SKM-1 treated with dmso at 0.1 percent for 144 hours (cell line): ENCODE measurements around the gene ZFP36L2.
A peak's percentile ranks its signal among the peaks of the same experiment; 100 is the strongest.

Source experiments
- DNase-seq: peaks from one replicate; lab custom pipeline; 2025; ENCODE audit not compliant: unreplicated experiment; lab: John Stamatoyannopoulos, UW

ZFP36L2 gene

DNA sequence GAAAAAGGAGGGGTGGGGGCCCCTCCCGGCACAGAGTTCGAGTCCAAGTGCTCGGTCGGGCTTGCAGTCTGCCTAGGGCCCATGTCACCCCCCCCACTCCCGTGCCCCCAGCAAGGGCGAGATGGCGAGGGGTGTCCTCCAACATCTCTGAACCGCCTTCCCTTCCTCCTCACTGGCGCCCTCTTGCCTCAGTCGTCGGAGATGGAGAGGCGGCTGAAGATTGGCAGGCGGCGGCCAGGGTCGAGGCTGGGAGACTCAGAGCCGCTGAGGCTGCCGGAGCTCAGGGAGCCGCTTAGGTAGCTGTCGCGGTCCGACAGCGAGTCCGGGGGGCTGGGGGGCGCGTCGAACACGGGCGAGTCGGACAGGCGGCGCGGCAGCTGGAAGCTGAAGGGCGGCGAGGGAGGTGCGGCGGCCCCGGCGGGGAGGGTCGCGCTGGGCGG, 2.3 kb downstream of the ZFP36L2 start:
- DNase-seq, result no peak

DNA sequence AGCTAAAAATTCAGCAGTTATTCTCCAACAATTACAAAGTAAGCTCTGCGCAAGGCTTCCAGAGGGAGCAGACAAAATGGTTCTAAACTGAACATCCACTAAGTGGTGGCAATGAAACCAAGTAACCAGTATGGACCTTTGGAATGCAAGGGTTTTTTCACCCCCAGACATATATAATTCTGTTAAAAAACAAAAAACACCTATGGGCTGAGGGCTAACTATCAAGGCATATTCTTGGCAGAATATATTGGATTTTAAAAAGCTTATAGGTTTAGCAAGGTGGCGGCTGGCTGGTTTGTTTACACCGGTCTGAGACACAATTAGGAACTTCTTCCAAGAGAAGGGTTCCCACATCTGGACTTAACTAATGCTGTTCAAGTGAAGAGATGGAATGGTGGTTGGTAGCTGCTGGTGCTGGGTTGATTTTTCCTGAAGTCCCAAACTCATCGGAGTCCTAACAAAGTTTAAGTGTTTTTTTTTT, 2.8 kb downstream of the ZFP36L2 start:
- no peak for DNase-seq

DNA sequence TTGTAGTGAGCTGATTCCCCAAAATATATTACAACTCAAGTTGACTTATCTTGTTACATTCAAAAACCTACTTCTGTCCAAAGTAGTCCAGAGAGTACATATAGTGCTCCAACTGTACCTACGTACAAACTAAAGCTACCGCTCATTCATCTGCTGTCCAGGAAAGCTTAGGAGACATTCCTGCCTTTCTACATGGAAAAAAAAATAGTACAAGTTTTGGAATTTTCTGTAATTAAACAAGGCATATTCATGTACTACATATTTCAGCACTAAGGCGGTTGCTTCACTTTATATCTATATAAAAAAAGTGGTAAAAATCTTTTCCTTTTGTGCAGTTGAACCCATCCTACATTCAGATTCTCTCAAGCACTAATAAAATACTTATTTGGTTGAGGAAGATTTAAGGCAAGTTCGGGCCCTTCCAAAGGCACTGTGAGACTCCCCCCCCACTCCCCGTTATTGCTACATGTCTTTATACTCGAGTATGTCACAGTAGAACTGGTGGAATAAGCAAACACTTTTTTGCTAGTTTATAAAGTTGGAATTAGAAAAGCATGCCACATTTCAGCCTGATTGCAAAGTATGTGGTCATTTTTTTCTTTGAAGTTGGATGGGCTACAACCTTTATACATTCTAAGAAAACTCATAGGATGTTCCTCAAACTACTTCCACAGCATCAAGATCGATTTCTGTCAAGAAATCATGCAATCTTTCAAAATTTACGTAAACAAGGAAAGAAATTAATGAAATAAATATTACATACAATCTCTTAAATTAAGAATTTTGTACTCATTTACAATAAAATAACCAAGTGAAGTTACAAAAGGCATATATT, 3.7 kb downstream of the ZFP36L2 start:
- no peak for DNase-seq

DNA sequence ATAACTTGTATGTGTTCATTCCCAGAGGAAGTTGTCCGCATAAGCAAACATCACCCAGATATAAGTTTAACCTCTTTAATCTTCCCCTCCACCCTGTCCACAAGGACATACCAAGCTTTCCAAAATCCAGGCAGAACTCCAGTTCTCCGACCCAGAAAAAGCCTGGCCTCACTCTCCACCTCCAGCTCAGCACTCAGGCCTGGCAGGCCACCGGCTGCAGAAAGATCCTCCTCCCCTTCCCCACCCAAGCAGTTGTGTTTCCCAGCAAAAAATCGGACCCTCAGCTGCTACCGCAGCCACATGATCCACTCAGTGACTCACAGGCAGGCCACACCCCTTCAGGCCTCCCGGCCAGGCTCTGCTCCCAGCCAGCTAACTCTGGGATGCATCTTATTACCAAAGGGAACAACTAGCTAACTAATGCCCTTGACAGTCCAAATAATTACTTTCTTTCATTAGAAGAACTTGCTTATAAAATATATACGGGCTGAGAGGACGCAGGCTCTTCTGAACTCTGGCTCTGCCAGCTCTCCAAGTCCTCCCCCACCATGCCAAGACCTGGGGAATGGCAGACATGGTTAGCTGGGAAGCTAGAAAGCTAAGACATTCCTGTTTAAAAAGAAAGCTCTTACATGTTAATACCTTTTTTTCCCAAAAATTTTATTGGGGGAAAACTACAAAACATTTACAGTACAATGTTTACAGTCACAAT, 4.5 kb downstream of the ZFP36L2 start:
- peak; percentile 71 for DNase-seq

DNA sequence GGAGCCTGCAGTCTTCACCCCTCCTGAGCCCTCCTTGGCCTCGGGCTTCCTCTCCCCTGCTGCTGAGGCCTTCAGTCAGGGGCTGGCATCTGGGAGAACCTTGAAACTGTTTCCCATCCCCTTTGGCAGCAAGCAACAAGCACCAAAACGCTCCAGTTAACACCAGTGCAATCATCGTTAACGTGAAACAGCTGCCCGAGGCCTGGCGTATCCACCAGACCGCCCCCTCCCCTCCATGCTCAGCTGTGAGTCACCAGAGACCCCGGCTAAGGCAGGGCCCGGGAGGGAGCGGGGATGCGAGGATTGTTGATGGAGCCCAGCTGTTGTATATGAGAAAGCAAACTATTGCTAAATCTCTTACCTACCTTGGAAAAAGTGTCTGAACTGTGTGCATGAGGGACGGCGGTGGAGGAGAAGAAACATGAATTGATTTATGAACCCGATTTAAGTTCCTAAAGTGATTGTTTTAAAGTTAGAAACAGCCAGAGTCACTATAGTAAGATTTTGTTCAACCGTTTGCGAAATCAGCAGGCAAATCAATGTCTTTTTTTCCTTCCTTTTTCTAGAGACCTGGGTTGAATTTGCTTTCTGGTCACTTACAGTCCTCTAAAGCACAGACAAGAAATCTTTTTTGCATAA, 5.2 kb downstream of the ZFP36L2 start:
- DNase-seq, result no peak

DNA sequence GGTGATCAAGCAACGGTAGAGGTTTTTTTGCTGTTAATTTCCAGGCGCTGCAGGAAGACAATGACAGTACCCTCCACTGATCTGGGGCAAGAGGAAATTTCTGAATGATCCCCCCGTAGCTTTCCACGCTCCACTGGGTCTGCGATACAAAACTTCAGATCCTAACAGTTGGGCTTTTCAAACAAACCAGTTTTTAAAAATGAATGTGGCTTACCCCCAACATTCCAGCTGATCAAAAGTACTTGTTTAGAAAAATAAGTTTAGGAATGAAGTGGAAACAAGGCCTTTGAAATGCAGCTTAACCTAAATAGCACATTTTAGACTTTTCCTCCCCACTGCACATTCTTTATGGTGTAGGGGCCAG, 5.7 kb downstream of the ZFP36L2 start:
- no peak for DNase-seq

DNA sequence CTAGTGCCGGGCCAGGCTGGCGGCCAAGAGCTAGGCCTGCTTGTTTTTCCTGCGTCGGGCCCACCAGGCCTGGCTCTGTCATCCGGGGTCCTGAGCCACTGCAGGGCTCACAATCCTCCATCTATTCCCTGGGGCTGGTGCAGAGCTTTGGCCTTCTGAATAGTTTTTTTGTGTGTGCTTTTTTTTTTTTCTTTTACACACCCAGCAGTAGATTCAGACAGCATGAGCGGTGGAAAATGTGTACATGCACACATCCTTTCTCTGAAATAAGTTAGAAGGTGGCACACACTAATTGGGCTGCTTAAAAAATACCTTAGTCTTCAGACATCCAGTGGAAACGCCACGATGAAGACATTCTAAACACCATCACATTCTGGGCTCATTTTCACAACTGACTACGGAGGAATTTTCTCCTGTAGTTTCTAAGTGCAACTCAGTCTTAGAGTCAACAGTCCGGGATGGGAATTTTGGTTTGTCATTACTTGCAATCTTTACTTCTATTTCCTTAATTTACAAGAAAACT, 6.1 kb downstream of the ZFP36L2 start:
- no peak for DNase-seq

DNA sequence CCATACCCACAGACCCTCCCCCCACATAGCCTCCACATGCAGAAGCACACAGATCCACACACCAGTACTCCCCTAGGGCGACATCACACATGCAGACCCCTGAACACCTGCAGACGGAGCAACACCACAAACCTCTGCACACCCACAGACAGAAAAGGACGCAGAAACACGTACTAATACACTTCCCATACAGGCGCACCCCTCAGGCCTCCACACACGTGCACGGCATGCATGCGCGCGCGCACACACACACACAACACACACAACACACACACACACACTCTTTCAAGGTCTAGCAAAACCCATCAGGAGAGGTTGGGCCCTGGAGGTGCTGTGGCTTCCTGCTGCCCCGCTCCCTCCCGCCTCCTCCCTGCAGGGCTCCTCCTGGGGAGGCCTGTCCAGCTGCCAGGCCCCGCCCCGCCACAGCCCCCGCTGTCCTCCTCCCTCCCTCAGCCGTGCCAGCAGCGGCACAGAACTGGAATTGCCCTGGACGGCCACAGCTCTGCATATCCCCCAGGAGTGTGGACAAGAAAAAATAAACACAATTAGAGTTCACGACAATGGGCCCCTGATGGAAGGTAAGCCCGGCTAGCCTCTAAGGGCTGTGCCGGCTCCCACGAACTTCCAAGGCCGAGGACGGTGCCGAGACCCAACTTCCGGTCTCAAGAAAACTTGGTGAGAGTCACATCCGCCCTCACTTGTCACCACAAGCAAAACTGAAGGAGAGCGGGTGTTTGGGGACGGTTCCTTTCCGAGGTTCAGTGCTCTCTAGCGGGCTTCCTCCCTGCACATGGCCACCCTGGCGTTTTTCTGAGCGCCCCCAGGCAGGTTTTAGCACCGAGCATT, 6.8 kb downstream of the ZFP36L2 start:
- DNase-seq, result peak; percentile 90

DNA sequence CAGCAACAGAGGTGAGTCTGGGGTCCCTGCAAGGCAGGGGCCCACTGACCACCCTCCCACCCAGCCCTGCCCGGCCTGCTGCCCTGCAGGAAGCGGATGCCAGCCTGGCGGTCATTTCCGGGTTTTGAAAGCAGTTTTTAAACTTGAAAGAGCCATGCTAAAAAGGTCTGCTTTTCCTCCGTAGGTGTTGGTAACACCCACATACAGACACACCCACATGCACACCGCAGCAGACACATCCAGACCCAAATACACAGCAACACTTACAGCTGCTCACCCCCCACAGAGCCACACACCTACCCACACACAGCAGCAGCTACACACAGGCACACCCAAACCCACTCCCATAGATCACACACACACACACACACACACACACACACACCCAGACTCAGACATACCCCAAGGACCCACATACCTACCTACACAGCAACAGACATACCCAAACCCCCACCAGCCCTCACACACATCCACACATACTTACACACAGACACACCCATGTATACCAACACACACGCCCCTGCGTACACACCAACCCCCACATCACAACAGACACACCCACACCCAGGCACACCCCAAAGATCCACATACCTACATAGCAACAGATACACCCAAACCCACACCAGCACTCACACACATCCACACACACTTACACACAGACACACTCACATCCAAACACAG, 7.6 kb downstream of the ZFP36L2 start:
- peak; percentile 72 for DNase-seq

DNA sequence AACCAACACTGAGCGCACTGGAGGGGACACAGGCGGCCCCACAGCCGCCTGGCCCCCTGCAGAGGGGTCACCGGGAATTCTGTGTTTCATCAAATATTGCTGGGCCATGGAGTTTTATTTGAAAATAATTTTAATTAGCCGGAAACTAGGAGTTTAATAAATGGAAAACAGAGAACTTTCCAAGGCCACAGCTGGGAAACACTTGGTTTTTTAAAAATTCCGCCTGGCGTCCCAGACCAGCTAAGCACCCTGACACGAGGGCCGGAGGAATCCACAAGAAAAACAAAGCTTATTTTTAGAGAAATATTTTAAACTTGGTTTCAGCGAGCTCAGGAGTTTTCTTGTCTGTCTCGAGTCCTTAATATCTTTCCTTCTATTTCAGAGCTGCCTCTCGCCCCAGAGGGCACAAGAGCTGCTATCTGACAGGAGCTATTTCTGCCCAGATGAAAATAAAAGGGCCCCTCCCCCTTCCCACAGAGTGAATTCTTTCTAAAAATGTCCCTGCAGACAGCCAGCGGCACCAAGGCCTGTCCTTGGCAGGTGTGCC, 8.2 kb downstream of the ZFP36L2 start:
- DNase-seq, result no peak

DNA sequence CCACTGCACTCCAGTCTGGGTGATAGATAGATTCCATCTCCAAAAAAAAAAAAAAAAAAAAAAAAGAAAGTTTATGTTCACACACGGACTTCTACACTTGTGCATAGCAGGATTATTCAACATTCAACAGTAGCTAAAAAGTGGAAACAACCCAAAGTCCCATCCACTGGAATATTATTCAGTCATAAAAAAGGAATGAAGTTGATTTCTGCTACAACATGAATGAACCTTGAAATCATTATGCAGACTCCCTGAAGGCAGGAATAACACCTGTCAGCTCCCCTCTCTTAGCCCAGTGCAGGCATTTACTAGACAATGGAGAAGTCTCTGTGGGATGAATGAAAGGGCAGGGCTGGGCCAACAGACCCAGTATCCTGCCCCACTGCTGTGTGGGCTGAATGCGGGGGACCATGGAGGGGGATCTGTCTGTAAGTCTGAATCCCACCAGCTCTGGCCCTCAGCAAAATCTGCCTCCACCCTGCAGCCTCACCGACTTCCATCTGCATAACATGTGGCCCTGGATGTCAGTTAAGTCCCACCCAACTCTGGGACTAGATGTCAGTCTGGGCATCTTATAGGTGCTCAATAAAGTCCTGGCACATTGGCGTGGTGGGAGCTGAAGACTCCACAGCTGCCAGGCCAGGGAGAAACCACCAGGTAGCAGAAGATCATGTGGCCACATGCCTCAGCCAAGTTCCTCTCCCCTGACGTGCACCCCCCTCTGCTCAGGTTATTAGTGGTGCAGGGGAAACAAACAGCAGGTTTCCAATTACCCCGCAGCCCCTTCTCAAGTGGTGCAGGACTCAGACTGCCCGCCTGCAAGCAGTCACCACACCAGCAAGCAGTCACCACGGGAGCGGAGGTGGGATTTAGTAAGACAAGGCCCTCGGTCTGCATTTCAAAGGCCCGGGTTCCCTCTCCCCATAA, 8.9 kb downstream of the ZFP36L2 start:
- DNase-seq, result no peak

DNA sequence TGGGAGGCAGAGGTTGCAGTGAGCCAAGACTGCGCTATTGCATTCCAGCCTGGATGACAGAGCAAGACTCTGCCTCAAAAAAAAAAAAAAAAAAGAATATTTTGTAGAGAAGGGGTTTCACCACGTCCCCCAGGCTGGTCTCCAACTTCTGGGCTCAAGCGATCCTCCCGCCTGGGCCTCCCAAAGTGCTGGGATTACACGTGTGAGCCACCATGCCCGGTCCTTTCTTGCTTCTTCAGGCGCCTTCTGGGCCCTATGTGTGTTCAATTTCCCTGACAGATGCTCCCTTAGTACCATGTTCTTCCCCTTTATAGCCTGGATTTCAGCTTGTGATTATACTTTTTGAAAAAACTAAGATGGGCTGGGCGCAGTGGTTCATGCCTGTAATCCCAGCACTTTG, 9.8 kb downstream of the ZFP36L2 start:
- DNase-seq, result no peak

DNA sequence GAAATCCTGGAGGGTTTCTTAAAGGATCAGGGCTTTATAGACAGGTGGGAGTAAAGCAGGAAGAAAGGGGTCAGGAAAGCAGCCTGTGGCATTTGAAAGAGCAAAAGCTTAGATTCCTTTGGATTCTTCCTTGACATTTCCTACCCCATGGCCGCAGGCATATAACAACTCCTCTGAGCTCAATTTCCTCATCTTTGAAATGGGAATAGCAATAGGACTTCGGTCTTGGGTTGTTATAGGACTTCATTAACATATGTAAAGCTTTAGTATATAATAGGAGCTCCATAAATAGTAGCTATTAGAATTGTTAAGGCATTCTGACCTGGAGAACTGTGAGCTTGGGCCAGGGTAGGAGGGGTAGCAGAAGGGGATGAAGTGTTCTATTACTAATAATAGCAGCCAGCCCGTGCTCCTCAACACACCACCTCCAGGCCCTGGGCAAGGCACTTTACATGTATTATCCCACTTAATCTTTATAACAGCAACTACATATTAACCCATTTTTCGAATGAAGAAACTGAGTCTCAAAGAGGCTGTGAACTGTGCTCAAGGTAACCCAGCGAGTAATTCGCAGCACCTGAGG, 10.6 kb downstream of the ZFP36L2 start:
- no peak for DNase-seq

DNA sequence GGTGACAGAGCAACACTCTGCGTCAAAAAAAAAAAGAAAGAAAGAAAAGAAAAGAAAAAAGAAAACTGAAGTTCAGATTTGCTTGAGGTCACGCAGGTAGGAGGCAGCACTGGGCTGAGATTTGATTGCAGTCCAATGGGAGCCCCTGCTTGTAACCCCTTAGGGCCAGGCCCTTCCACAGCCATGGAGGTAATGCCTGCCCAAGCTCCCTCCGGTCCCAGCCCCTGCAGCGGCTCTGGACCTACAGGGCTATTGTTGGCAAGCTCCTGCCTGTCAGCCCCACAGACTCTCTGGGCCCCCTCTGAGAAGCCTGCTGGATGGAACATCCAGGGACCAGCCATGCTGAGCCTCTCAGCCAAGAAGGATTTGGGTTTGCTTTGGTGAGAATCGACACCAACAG, 12.2 kb downstream of the ZFP36L2 start:
- DNase-seq, result no peak

DNA sequence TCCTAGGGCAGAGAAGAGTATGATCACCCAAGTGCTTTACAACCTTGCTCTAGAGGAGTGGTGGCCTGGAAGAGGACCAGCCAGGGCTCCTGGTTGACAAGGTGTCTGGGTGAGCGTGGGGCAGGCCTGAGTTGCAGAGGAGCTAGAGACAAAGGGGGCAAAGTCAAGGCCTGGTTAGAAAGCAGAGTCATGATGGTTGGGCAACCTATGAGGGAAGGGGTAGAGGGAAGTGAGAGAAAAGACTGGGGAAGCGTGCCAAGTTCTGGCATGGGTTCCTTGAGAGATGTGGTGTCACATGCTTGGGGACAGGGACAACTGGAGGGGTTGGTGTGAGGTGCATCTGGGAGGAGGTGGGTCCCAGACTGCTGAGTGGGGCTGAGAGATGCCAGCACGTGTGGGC, 13.5 kb downstream of the ZFP36L2 start:
- DNase-seq, result peak; percentile 94

DNA sequence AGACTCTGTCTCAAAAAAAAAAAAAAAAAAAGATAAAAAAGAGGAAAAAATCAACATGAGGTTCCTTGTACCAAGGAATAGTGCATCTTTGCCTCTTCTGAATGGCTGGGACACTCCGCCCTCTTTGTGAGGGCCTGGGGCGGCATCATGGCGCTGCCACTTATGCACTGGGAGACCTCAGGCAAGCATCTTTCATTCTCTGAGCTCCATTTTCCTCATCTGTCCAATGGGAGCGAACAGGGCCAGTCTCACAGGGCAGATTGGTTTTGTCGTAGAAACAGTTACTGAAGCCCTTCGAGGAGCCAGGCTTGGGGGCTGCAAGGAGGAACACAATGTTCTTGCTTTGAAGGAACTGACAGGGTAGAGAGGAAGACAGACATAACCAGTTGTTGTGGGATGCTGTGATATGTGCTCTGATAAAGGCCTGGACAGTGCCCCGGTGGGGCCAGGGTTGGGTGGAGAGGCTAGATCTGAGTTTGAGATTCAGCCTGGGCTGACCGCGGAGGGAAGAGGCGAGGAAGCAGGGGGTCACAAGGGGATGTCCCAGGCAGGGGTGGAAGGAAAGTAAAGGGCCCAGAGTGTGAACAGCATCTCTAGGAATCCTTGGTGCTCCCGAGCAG, 14.1 kb downstream of the ZFP36L2 start:
- DNase-seq, result no peak

DNA sequence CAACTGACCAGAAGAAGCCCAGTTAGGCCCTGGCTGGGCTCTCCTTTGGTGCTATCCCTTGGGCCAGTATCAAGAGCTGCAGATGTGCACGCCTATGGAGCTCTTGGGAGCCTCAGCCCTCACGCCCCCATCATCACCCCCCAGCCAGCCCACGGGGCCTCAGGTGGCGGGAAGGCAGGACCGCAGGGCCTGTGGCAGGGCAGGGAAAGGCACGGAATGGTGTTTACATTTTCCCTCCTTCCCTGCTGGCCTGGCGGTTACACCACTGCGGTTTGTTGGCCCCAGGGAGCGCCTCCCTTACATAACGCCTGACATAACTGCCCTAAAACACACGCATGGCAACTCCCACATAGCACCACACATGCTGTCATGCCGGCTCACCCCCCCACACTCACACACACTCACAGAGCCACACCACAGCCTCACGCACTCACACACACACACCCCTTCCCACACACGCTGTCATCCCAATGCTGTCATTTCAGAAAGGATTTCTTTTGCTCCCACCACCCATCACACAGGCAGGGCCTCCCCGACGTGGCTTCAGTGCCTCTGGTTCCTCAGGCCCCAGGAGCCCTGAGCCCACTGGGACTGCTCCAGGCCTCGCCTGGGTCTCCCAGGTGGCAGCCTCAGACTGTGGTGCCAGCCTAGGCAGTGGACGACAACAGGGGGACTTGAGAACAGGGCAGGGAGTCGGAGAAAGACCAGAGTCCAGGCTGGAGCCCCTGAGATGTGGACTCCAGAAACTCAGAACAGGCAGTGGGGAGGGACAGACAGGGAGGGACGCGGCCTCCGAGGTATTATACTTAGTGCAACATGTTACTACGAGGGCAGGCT, 15.7 kb downstream of the ZFP36L2 start:
- peak; percentile 94 for DNase-seq
